HL-60/S4 treated with phorbol 12-myristate 13-acetate at 8.2 ng/mL for 4 days and 3 days (cell line): ENCODE measurements around the gene TRAPPC14.

ENCODE experiments used
- in situ Hi-C: fragments of 300-500 bp; cut with MboI; formaldehyde crosslinking; loops from 2 replicates; pipeline ENCODE4 v1.15.0; 2022; ENCODE audit warnings: low sequenced_read_pairs

Gene TRAPPC14

GRCh38 chr7:100175296-100175935 lies 16.9 kb upstream of the TRAPPC14 start:
- in situ Hi-C loops, result no loop called here

- in situ Hi-C loops, result no loop called here
Observed at GRCh38 chr7:100174582-100174981, 16.1 kb upstream of the TRAPPC14 start.

- in situ Hi-C loops, result no loop called here
Observed at GRCh38 chr7:100173806-100174495, 15.4 kb upstream of the TRAPPC14 start.

- in situ Hi-C loops, result no loop called here
Observed at GRCh38 chr7:100171840-100172239, 13.3 kb upstream of the TRAPPC14 start.

- in situ Hi-C loops, result no loop called here
Observed at GRCh38 chr7:100171087-100171681, 12.7 kb upstream of the TRAPPC14 start.

GRCh38 chr7:100170101-100170897 lies 11.8 kb upstream of the TRAPPC14 start:
- in situ Hi-C loops, result no loop called here

- in situ Hi-C loops, result no loop called here
Observed at GRCh38 chr7:100169147-100169850, 10.8 kb upstream of the TRAPPC14 start.

GRCh38 chr7:100167912-100168323 lies 9.4 kb upstream of the TRAPPC14 start:
- in situ Hi-C loops, result no loop called here

GRCh38 chr7:100166970-100167911 lies 8.7 kb upstream of the TRAPPC14 start:
- in situ Hi-C loops, result no loop called here

- in situ Hi-C loops, result no loop called here
Observed at GRCh38 chr7:100166317-100166940, 7.9 kb upstream of the TRAPPC14 start.

- in situ Hi-C loops, result no loop called here
Observed at GRCh38 chr7:100163871-100164270, 5.3 kb upstream of the TRAPPC14 start.

- in situ Hi-C loops, result no loop called here
Observed at GRCh38 chr7:100163006-100163531, 4.5 kb upstream of the TRAPPC14 start.

- in situ Hi-C loops, result no loop called here
Observed at GRCh38 chr7:100160067-100160466, 1.5 kb upstream of the TRAPPC14 start.

- in situ Hi-C loops, result no loop called here
Observed at GRCh38 chr7:100159099-100159623, 638 bp upstream of the TRAPPC14 start.

GRCh38 chr7:100157334-100158228 lies 942 bp downstream of the TRAPPC14 start:
- in situ Hi-C loops, result no loop called here

- in situ Hi-C loops, result no loop called here
Observed at GRCh38 chr7:100157069-100157333, 1.5 kb downstream of the TRAPPC14 start.

GRCh38 chr7:100156331-100157068 lies 2.0 kb downstream of the TRAPPC14 start:
- in situ Hi-C loops, result no loop called here
